ENCODE data around the gene FAM3B. TPM values are rescaled to one million over a fixed set of nuclear protein-coding genes. Genes with fewer than 3 reads are reported as not detected.

Gene FAM3B
- total RNA-seq, 1 experiment from 2014 or later, result not detected

- intact Hi-C loops (cut with micrococcal nuclease), result no loop called here
- TF ChIP-seq CTCF (IDR thresholded peaks at IDR 0.05; ENCODE audit: unreplicated experiment), result no peak
- Mint-ChIP-seq H3K4me3 (ENCODE audit: unreplicated experiment) (no peak overlapping the region), H3K27me3 (ENCODE audit: insufficient read depth, unreplicated experiment) (peaks cover 29% of the 10 kb centered on the region), H3K36me3 (ENCODE audit: insufficient read depth, unreplicated experiment) (no peaks in the 10 kb centered on the region), H3K4me1 (ENCODE audit: insufficient read depth, unreplicated experiment) (peaks cover 6% of the 10 kb centered on the region), H3K27ac (ENCODE audit: low read depth, unreplicated experiment) (no peak overlapping the region), H3K9me3 (ENCODE audit: unreplicated experiment) (peaks cover 6% of the 10 kb centered on the region)
- CTCF ChIA-PET, result no interaction called here
- no peak for DNase-seq (ENCODE audit: unreplicated experiment)
- POLR2A ChIA-PET, result no interaction called here
- BruUV-seq (replicated peaks), result no TSS peak
Observed at GRCh38 chr21:41393876-41394465, 77.4 kb downstream of the FAM3B start.

GRCh38 chr21:41396558-41397075 lies 80.0 kb downstream of the FAM3B start:
- BruUV-seq (replicated peaks), result no TSS peak
- intact Hi-C loops (cut with micrococcal nuclease), result no loop called here
- TF ChIP-seq CTCF (IDR thresholded peaks at IDR 0.05; ENCODE audit: unreplicated experiment), result no peak
- POLR2A ChIA-PET, result no interaction called here
- H3K36me3 Mint-ChIP-seq (ENCODE audit: insufficient read depth, unreplicated experiment), result no peaks in the 10 kb centered on the region
- CTCF ChIA-PET, result interaction anchor here (0.7 to 1.0 kb wide), 2 partner anchors 28 to 1492 kb away, joined by 3 read pairs; no protein-coding TSS in a partner anchor
- no peak overlapping the region for H3K4me3 Mint-ChIP-seq (ENCODE audit: unreplicated experiment)
- DNase-seq (ENCODE audit: unreplicated experiment), result peak; percentile 66
- no peak overlapping the region for H3K27ac Mint-ChIP-seq (ENCODE audit: low read depth, unreplicated experiment)
- peaks cover 46% of the 10 kb centered on the region for H3K27me3 Mint-ChIP-seq (ENCODE audit: insufficient read depth, unreplicated experiment)
- H3K9me3 Mint-ChIP-seq (ENCODE audit: unreplicated experiment), result peaks cover 6% of the 10 kb centered on the region
- H3K4me1 Mint-ChIP-seq (ENCODE audit: insufficient read depth, unreplicated experiment), result peaks cover 6% of the 10 kb centered on the region

GRCh38 chr21:41397471-41397891 lies 80.9 kb downstream of the FAM3B start:
- H3K36me3 Mint-ChIP-seq (ENCODE audit: insufficient read depth, unreplicated experiment), result no peaks in the 10 kb centered on the region
- CTCF ChIA-PET, result no interaction called here
- no peak overlapping the region for H3K4me3 Mint-ChIP-seq (ENCODE audit: unreplicated experiment)
- BruUV-seq (replicated peaks), result no TSS peak
- no peak for TF ChIP-seq CTCF (IDR thresholded peaks at IDR 0.05; ENCODE audit: unreplicated experiment)
- H3K27ac Mint-ChIP-seq (ENCODE audit: low read depth, unreplicated experiment), result no peak overlapping the region
- intact Hi-C loops (cut with micrococcal nuclease), result no loop called here
- H3K9me3 Mint-ChIP-seq (ENCODE audit: unreplicated experiment), result peaks cover 6% of the 10 kb centered on the region
- H3K27me3 Mint-ChIP-seq (ENCODE audit: insufficient read depth, unreplicated experiment), result peaks cover 50% of the 10 kb centered on the region
- peaks cover 6% of the 10 kb centered on the region for H3K4me1 Mint-ChIP-seq (ENCODE audit: insufficient read depth, unreplicated experiment)
- POLR2A ChIA-PET, result no interaction called here
- DNase-seq (ENCODE audit: unreplicated experiment), result no peak

- no peak overlapping the region for H3K27ac Mint-ChIP-seq (ENCODE audit: low read depth, unreplicated experiment)
- H3K36me3 Mint-ChIP-seq (ENCODE audit: insufficient read depth, unreplicated experiment), result no peaks in the 10 kb centered on the region
- peaks cover 6% of the 10 kb centered on the region for H3K4me1 Mint-ChIP-seq (ENCODE audit: insufficient read depth, unreplicated experiment)
- ChIA-PET CTCF (no interaction called here), POLR2A (no interaction called here)
- no TSS peak for BruUV-seq (replicated peaks)
- H3K27me3 Mint-ChIP-seq (ENCODE audit: insufficient read depth, unreplicated experiment), result peaks cover 51% of the 10 kb centered on the region
- H3K9me3 Mint-ChIP-seq (ENCODE audit: unreplicated experiment), result peaks cover 6% of the 10 kb centered on the region
- H3K4me3 Mint-ChIP-seq (ENCODE audit: unreplicated experiment), result no peak overlapping the region
- TF ChIP-seq CTCF (IDR thresholded peaks at IDR 0.05; ENCODE audit: unreplicated experiment), result no peak
- DNase-seq (ENCODE audit: unreplicated experiment), result no peak
- intact Hi-C loops (cut with micrococcal nuclease), result no loop called here
Observed at GRCh38 chr21:41398251-41398650, 81.7 kb downstream of the FAM3B start.
